Activated T-cell treated with anti-CD3 and anti-CD28 coated beads for 1 hour (primary cell): ENCODE results near the gene TSPO.

Source experiments
- DNase-seq: peaks from one replicate; pipeline ENCODE4 v3.0.0-alpha.2; 2020; ENCODE audit warnings: low read depth

Gene TSPO

DNA sequence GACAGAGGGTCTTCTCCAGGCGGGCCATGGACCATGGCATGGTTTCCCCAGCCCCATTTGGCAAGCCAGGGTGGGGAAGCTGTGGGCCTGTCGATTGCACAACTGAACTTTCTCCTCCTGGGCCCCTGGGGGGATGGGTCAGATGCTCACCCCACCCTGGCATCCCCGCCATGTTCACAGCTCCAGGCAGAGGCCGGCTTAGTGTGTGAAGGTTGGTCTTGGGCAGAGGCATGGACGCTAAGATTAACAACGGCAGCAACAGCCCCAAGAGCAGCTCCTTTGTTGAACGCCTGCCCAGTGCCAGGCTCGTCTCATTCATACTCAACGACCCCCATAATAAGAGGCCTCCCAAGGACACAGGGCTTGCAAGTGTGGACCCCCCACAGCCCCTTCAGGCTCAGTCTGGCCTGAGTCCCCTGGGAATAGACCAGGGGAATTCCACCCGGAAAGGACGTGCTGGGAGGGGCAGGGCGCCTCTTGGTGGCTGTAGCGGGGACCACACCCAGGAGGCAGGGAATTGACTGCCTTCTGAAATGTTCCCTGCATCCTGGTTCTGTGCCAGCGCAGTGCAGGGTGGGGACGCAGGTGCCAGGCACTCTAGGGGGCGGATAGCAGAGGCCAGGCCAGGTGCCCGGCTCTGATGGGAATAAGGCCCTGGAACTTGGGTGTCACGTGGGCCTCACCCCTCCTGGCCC is 8.3 kb downstream of the TSPO start:
- DNase-seq, result no peak

DNA sequence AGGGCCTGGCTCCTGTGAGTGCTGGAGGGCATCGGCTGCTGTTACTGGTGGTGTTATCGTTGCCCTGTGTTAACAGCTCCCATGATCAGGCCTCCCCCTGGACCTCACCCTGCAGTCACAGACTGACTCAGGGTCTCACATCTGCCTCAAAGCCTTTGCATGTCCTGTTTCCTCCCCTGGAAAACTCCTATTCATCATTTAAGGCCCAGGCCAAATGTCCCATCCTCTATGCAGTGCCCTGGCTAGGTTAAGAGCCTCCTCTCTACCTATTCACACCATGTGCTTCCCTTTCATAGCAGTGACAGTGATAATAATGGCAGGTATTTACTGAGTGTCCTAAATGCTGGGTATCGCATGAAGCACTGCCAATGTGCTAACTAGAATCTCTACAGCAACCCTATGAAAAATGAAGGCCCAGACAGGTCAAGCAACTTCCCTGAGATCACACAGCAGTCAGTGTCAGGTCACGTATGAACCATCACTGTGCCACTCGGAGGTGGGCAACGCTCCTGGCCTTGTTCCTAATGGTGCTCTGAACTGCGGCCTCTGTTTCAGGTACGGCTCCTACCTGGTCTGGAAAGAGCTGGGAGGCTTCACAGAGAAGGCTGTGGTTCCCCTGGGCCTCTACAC is 9.3 kb downstream of the TSPO start:
- DNase-seq, result no peak

DNA sequence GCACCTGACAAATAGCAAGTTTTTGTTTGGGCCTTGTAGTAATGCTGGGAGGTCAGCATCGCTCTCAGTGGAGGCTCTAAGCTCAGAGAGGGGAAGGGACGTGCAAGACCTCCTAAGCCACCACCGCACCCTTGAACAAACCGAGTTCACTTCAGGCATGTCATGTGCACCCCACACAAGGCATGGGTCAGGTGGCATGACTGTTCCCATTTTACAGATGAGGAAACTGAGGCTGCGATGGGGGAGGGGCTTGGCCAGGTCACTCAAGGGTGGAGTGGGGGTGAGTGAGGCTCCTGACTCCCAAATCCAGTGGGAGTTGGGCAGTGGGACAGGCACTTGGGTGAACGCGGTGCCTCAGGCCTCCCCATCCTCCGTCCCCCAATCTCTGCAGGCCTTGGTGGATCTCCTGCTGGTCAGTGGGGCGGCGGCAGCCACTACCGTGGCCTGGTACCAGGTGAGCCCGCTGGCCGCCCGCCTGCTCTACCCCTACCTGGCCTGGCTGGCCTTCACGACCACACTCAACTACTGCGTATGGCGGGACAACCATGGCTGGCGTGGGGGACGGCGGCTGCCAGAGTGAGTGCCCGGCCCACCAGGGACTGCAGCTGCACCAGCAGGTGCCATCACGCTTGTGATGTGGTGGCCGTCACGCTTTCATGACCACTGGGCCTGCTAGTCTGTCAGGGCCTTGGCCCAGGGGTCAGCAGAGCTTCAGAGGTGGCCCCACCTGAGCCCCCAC is 11.2 kb downstream of the TSPO start:
- no peak for DNase-seq

DNA sequence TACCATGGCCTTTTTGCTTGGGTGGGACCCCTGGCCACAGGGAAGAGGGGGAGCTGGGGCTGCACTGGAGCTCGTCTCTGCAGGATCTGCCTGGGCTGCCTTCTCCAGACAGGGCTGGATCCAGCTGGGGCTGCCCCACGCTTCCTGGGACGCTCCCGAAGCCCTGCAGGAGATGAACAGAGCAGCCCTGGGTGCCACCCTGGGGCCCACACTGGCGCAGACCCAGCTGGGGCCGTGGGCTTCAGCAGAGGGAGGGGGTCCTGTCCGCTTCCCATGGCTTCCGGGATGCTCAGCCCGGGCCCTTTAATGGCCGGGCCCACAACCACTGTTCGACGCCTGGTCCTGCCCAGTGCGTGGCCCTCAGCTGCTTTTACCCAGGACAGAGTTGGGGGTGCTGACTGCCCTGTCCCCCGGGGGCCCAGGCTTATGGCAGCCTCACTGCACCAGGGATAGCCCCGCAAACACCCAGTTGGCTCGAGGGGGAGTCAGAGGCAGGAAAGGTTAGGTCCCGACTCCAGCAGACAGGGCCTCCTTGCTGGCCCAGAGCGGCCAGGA is 12.0 kb downstream of the TSPO start:
- DNase-seq, result no peak

DNA sequence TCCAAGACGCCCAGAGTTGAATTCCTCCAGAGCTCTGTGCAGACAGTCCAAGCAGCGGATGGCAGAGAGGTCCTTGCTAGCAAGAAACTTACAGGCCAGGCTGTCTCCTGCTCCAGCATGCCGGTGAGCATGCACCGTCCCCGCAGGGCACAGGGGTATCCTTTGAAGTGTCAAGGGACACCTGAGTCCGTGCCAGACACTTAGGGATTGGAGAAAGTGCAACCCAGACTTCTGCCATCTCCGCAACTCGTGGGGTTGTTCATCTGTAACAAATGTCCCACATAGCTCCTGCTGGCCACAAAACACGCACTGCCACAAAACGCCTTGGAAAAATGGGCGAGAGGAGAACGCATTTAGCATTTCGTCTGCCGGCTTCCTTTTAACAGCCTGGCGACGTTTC is 13.3 kb downstream of the TSPO start:
- no peak for DNase-seq

DNA sequence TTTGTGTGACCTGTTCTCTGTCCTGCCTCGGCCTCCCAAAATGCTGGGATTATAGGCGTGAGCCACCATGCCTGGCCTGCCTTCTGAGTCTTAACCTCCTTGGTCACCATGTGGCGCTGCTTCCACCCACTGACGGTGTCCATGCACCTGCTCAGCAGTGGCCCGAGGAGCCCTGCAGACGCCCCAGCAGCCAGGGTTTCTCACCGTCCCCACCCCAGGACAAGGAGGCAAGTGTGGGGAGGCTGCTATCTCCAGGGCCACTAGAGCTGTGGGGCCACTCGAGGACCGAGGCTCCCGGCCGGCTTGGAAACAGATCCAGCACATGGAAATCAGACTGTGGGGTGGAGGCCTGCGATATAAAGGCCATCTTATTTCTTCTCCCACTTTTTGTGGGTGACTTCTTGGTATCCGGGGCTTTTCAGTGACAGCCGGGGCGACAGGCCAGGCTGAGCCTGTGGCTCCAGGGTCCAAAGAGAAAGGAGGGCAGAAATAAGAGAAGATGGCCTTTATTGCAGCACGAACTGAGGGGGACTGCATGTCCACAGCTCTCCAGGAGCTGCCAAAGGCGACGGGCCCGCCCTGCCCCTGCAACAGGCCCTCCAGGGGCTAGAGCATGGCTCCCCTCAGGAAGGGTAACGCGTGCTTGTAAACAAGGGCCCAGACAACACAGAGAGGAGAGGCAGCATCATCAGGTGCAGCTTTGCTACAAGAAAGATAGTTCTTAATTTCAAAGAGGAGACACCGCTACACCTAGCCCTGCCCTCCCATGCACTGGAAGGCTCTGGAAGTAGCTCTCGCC is 15.0 kb downstream of the TSPO start:
- DNase-seq, result no peak

DNA sequence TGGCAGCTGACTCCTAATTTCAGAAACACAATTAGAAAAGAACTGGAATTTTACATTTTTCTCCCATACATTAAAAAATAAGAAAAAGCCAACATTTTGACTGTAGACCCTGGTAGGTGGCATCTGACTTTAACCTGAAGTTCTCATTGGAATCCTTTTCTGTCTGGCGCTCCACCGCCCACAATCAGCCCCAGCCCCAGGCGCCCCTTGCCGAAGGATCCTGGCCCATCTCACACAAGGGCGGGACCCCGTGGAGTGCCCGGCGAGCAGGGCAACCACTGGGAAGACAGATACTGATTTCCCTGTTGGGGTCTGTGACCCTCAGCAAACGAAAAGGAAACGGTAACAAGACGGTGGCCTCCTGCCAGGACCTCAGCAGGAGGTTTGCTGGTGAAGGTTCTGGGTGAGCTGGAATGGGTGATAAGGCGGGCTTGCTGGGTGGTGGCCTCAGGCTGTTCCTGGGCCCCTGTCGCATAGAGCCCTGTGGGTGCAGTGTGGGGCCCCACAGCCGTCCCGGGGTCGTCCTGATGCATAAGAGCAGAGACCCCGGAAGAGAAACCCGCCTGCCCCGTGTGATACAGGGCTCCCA is 15.7 kb downstream of the TSPO start:
- no peak for DNase-seq

DNA sequence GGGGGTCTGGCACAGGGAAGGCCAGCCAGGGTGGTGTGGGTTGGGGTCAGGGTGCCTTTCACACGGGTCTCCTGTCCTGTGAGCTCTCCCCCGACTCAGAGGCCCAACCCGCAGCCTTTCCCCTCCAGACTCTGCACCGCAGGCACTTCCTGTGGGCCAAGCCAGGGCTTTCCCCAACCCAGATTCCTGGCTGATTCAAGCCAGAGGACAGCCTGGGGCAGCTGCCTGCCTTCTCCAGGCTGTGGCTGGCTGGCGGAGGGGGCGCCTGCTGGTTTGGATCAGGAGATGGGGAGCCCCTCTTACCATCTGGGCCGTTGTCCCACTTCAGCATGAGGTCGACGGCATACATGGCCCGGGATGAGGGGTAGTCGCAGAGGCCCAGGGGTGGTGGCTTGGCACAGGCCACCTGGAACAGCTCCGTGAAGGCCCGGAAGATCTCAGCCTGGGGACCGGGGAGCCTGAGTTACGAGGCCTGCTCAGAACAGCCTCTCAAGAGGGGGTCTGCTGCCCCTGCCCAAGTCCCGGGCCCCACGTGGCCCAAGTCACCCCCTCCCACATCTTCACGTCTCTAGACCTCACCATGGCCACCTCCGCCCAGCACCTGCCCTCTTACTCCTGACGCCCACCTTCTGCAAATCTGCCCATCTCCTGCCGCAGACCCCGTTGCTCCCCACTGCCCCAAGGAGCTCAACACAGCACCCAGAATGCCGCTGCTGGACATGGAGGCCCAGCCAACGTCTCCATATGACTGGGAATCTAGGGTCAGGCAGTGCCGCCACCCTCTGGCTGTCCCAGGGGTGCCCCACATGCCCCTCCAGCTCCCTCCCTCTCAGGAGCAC is 17.3 kb downstream of the TSPO start:
- DNase-seq, result no peak

DNA sequence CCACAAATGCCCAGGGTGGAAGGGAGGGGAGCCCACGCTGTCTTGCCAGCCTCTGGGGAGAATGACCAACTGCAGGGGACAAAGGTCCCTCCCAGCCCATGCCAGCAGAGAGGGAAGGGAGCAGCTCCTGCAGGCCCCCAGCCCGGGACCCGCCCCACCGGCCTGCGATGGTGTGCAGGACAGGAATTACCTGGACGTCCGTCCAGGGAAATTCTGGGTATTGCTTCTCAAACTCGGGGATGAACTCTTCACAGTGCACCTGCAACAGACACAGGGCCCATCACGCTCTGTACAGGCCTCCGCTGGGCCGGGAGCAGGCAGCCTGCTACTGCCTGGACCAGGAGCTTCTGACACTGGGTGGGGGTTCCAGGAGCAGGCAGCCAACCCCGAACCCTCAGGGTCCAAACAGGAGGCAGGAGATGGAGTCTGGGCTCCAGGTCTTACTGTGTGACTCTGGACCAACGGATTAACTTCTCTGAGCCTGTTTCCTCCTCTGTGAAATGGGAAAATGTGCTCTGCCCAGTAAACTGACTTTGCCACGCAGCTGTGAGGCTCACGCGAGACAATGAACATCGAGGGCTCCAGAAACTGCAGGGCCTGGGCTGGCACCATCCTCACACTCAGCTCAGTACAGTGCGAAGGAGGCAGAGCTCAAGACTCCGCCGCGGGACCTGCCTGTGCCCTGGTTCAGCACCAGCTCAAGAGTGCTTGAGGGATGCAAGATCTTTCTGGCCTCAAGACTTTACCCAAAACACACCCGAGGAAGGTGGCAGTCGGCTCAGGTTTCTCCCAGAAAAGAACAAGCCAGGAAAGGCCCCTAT is 18.2 kb downstream of the TSPO start:
- DNase-seq, result no peak

DNA sequence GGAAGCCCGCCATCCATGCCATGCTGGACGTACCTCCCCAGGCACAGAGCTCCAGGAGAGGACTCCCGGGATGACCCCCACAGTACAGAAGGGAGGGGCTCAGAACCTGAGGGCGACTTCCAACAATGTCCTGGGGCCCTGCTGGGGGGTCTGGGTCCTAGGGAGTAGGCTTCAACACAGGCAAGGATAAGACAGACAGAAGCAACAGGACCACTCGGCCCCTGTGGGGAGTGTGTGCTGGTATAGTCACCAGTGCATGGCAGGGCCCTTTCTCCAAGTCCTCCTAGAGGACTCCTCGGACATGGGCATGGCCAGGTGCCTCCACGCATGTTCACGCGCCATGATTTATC is 18.7 kb downstream of the TSPO start:
- no peak for DNase-seq

DNA sequence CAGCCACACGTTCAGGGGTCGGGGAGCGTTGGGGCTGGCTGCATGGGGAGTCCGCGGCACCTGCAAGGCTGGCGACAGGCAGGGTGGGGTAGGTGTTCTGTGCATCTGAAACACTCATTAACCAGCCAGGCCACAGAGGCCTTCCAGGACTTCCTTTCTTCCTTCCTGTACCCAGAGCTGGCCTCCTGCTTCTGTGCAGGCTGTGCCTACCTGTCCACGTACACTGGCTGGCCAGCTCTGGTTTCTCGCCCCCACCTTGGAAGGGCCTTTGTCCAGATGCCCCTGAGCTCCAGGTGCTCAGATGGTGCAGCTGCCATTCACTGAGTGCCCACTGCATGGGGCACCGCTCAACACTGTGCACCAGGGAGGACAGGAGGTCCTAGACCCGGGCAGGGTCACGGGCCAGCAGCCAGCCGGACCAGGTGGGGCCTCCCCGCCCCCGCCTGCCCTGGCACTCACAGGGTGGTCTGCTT is 19.7 kb downstream of the TSPO start:
- DNase-seq, result no peak

DNA sequence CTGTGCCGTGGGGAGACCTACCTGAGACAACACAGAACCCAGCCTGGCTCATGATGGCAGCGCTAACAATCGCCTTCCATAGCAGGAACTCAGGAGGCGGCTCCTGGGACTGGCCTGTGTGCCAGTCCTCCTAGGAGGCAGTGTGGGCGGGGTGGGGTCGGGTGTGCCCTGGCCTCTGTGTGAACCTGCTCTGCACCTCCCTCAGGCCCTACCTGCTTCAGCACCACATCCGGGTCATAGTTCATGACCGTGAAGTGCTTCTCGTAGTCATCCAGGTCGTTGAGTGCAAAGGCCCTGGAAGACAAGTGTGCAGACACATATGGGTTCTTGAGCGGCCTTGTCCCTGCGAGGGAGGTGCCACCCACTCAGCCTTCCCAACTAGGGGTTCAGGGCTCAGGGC is 20.2 kb downstream of the TSPO start:
- no peak for DNase-seq

DNA sequence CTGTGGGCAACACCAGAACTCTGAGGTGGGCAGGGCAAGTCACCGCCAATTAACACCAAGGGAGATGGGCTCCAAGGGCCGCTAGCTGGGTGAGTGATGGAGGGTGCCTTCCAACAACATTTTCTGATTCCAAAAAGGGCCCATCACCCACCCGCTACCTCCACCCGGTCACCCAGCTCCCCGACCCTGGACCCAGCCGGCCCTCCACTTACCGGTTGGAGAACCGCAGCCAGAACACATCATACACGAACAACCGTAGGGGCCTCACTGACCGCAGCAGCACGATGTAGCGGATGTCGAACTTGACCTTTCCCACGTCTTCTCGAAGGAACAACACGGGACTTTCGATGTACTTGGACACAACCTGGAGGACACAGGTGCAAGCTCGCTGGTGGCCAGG is 20.8 kb downstream of the TSPO start:
- no peak for DNase-seq

DNA sequence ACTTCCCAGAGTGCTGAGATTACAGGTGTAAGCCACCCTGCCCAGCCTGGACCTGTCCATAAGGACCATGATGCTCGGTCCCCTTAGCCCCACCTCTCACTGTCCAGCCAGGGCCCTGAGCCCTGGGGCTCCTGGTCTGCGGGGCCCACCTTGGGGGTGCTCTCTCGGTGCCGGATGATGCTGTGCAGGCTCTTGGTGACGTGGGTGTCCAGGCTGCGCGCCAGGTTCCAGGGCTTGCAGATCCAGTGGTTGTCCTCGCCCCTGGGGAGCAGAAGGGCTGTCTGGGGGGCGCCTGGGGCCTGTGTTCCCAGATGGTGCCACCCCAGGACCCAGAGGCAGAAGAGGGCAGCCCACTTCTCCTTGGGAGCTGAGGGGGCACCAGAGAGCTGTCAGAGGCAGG is 22.2 kb downstream of the TSPO start:
- DNase-seq, result no peak

DNA sequence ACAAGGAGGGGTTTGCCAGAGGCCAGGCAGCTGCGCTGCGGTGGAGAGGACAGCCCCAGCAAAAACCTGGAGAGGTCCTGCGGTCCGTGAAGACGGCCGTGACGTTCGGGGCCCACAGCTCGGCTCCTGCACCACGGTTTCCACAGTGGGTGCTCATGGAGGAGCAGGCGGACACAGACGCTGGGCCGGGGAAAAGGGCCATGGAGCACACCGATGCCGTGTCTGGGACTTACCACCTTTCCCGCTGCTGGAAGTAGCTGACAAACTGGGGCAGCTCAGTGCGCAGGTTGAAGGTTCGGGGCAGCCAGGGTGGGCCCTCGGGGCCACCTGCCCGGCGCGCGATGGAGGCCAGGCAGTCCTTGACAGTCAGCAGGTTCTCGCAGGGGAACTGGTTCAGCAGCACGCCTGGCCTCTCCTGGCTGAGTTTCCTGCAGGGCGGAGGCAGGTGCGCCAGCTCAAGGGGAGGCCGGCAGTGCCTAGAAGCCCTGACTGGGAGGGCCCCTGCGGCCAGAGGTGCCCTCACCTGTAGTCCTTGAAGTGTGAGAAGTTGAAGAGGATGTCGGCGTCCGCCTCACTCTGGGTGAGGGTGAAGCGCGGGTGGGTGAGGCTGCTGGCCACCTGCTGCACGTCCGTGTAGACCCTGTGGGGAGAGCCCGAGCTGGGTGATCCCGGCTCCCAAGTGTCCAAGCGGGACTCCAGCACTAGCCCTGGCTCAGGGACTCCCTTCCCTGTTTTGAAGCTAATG is 22.8 kb downstream of the TSPO start:
- no peak for DNase-seq

DNA sequence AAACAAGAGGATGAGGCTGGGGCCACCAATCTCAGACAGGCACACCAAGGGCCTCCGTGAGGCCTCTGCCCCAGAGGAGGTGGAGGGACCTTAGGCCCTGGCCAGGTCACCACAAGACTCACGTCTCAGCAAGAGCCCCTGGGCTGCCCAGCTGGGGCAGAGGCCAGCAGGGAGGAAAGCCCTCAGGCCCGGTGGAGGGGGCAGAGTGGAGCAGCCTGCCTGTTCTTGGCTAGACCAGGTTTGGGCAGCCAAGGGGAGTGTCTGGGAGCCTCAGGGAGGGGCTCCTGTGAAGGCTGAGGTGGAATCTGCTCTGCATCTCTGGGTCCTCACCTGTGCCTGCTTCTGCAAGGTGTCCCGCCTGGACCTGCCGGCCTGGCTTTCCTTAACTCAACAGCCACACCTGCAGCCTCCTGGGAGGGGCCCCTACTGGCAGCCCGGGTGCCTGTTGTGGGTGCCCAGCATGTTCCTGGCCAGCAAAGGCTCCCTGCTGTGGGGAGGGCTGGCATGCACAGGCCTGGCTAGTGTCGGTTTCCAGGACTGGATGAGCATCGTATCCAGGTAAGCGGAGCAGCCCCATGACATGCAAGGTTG is 23.7 kb downstream of the TSPO start:
- no peak for DNase-seq

DNA sequence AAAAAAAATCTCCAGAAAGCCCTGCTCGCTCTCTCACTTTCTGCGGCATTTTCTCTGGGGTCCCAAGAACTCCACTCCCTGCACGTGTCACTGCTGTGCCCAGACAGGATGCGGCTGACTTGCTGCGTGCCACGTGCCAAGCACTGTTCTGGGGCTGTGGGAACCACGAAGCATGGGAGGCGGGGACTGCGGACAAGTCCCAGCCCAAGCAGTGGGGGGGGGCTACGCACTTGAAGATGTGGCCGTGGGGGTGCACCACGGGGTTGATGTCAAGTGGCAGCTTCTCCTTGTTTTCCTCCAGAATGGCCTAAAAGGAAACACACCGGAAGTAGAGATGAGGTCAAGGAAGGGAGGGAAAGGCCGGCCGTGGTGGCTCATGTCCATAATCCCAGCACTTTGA is 24.7 kb downstream of the TSPO start:
- no peak for DNase-seq

DNA sequence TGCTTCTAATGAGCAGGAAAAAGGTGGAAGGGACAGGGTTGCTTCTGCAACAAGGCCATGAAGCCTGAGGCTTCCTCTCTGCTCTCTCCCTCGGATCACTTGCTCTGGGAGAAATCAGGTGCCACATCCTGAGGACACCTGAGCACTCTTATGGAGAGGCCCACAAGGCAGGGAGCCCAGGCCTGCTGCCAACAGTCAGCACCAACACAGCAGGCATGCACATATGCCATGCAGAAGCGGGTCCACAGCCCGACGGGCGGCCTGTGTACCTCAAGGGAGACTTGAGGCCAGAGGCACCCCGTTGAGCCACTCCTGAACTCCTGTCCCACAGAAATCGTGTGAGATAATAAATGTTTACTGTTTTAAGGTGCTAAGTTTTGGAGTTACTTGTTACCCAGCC is 26.1 kb downstream of the TSPO start:
- DNase-seq, result no peak
